Measurements from ENCODE around the gene EGLN1.

EGLN1 gene

DNA sequence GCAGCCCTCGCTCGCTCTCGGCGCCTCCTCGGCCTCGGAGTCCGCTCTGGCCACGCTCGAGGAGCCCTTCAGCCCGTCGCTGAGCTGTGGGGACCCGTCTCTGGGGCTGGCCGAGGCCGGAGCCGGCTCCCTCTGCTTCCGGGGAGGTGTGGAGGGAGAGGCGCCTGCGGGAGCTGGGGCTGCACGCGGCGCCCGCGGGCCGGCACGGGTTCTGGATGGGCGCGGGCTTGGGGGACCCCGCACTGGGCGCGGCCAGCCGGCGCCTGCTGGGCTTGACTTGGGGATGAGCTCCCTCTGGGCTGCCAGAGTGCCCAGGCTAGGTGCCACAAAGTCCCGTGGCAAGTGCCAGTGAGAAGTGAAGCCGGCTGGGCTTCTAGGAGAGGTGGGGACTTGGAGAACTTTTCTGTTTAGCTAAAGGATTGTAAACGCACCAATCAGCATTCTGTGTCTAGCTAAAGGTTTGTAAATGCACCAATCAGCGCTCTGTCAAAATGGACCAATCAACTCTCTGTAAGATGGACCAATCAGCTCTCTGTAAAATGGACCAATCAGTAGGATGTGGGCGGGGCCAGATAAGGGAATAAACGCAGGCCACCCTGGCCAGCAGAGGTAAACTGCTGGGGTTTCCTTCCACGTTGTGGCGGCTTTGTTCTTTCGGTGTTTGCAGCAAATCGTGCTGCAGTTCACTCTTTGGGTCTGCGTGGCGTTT lies 104.6 kb downstream of the EGLN1 start:
- no peaks in the 10 kb centered on the region for H3K79me2 ChIP-seq (ENCODE audit: insufficient read depth, low read length)
- no peak overlapping the region for H3K4me2 ChIP-seq (ENCODE audit: insufficient read depth, low read length)
- no peaks in the 10 kb centered on the region for H3K4me1 ChIP-seq (ENCODE audit: insufficient read depth, low read length)
- no peaks in the 10 kb centered on the region for H3K9me3 ChIP-seq (ENCODE audit: insufficient read depth, low read length, severe bottlenecking)
- H3K36me3 ChIP-seq (ENCODE audit: insufficient read depth, low read length), result no peaks in the 10 kb centered on the region
- TF ChIP-seq CTCF (IDR thresholded peaks at IDR 0.05; ENCODE audit: borderline replicate concordance, extremely low read depth, low read length, poor library complexity, severe bottlenecking), result no peak
- no peak for TF ChIP-seq EZH2 (IDR thresholded peaks at IDR 0.05; ENCODE audit: borderline replicate concordance, low read depth, low read length, severe bottlenecking)
- H4K20me1 ChIP-seq (ENCODE audit: insufficient read depth, low read length), result no peaks in the 10 kb centered on the region
- ATAC-seq (ENCODE audit: insufficient read depth, low read depth) (no peak), DNase-seq (no peak)
- no peak overlapping the region for H3K27ac ChIP-seq (ENCODE audit: low read length)
- no peak overlapping the region for H2AFZ ChIP-seq (ENCODE audit: low read depth, low read length)
- no peak overlapping the region for H3K4me3 ChIP-seq (ENCODE audit: low read depth in 1 of 2, low read length in 2 of 2)
- H3K27me3 ChIP-seq (ENCODE audit: insufficient read depth, low read length, poor library complexity), result no peaks in the 10 kb centered on the region
- no peak overlapping the region for H3K9ac ChIP-seq (ENCODE audit: low read depth, low read length)

GRCh38 chr1:231315887-231316286 lies 106.2 kb downstream of the EGLN1 start:
- Histone ChIP-seq H3K4me1 (ENCODE audit: insufficient read depth, low read length) (no peaks in the 10 kb centered on the region), H2AFZ (ENCODE audit: low read depth, low read length) (no peak overlapping the region), H3K79me2 (ENCODE audit: insufficient read depth, low read length) (no peaks in the 10 kb centered on the region), H4K20me1 (ENCODE audit: insufficient read depth, low read length) (no peaks in the 10 kb centered on the region), H3K4me3 (ENCODE audit: low read depth in 1 of 2, low read length in 2 of 2) (no peak overlapping the region), H3K36me3 (ENCODE audit: insufficient read depth, low read length) (no peaks in the 10 kb centered on the region), H3K27me3 (ENCODE audit: insufficient read depth, low read length, poor library complexity) (no peaks in the 10 kb centered on the region), H3K9ac (ENCODE audit: low read depth, low read length) (no peak overlapping the region), H3K27ac (ENCODE audit: low read length) (no peak overlapping the region), H3K9me3 (ENCODE audit: insufficient read depth, low read length, severe bottlenecking) (no peaks in the 10 kb centered on the region), H3K4me2 (ENCODE audit: insufficient read depth, low read length) (no peak overlapping the region)
- ATAC-seq (ENCODE audit: insufficient read depth, low read depth), result peak; percentile 85
- DNase-seq, result peak; percentile 41
- TF ChIP-seq EZH2 (IDR thresholded peaks at IDR 0.05; ENCODE audit: borderline replicate concordance, low read depth, low read length, severe bottlenecking) (no peak), CTCF (IDR thresholded peaks at IDR 0.05; ENCODE audit: borderline replicate concordance, extremely low read depth, low read length, poor library complexity, severe bottlenecking) (peak; percentile 69)

Measured in DND-41 (cell line).